Nephron progenitor cell (in vitro differentiated cells): ENCODE results near the gene KCNJ1.

Experiments used
- DNase-seq: peaks from one replicate; pipeline ENCODE4 v3.0.0; 2021
- H3K27ac Mint-ChIP-seq: 2 replicates; pipeline ENCODE4 v1.8.0; 2021; ENCODE audit warnings: mild to moderate bottlenecking, moderate library complexity, mixed read lengths
- H3K27me3 Mint-ChIP-seq: 2 replicates; pipeline ENCODE4 v1.8.0; 2021; ENCODE audit warnings: mild to moderate bottlenecking, low read depth, mixed read lengths; ENCODE audit not compliant: poor library complexity
- H3K36me3 Mint-ChIP-seq: 2 replicates; pipeline ENCODE4 v1.8.0; 2021; ENCODE audit warnings: low read depth, mixed read lengths
- H3K4me1 Mint-ChIP-seq: 2 replicates; pipeline ENCODE4 v1.8.0; 2021; ENCODE audit warnings: mixed read lengths
- H3K4me3 Mint-ChIP-seq: 2 replicates; pipeline ENCODE4 v1.8.0; 2021; ENCODE audit warnings: mild to moderate bottlenecking, moderate library complexity, mixed read lengths
- H3K9me3 Mint-ChIP-seq: 2 replicates; pipeline ENCODE4 v1.8.0; 2021; ENCODE audit warnings: mild to moderate bottlenecking, moderate library complexity, mixed read lengths
- TF ChIP-seq, protein P1 (sequence below): fragments of 200-600 bp; sonication (generic); IDR thresholded peaks from 2 replicates; pipeline ENCODE4 v1.5.0; 2021; ENCODE audit warnings: antibody characterized with exemption

The KCNJ1 gene

DNA sequence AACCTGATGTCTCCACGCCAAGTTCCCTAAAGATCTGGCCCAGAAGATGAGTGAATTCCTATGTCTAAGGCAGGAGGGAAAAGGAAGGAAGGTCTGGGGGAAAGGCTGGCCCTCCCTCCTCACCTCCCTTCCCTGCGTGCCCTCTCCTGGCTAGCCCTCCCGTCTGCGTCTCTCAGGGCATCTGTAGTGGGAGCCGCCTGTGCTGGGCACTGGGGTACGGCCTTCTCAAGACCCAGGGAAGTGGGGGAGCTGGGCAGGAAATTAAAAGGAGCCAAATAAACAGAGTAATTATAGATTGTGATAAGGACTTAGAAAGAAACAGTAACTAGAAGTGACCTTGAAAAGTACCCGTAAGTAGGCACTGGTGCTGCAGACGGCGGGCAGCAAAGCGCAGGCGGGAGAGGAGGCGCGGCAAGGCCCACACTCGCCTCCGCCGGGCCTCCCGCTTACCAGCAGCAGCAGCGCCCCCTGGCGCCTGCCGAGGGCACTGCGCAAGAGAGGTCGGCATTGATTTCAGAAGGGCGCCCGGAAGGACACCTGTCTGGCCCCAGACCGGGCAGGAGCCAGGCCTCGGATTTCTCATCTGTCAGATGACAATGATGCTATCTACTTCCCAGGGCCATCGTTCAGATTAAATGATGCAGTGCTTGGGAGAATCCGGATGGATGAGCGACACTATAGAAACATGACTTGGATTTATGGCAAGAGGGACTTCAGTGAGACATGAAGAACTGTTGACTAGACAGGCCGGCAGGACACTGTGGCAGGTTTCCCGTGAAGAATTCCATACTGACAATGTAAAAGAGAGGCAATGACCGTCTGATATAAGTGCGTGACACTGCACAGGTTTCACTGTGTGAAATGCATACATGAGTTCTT is 7.3 kb downstream of the KCNJ1 start:
- Mint-ChIP-seq H3K27ac (no peak overlapping the region), H3K27me3 (peaks cover 47% of the 10 kb centered on the region), H3K4me1 (peaks cover 51% of the 10 kb centered on the region), H3K9me3 (no peaks in the 10 kb centered on the region), H3K4me3 (no peak overlapping the region), H3K36me3 (no peaks in the 10 kb centered on the region)
- DNase-seq: peak; percentile 87
- TF ChIP-seq, protein P1, sequence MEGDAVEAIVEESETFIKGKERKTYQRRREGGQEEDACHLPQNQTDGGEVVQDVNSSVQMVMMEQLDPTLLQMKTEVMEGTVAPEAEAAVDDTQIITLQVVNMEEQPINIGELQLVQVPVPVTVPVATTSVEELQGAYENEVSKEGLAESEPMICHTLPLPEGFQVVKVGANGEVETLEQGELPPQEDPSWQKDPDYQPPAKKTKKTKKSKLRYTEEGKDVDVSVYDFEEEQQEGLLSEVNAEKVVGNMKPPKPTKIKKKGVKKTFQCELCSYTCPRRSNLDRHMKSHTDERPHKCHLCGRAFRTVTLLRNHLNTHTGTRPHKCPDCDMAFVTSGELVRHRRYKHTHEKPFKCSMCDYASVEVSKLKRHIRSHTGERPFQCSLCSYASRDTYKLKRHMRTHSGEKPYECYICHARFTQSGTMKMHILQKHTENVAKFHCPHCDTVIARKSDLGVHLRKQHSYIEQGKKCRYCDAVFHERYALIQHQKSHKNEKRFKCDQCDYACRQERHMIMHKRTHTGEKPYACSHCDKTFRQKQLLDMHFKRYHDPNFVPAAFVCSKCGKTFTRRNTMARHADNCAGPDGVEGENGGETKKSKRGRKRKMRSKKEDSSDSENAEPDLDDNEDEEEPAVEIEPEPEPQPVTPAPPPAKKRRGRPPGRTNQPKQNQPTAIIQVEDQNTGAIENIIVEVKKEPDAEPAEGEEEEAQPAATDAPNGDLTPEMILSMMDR: peak; percentile 99

DNA sequence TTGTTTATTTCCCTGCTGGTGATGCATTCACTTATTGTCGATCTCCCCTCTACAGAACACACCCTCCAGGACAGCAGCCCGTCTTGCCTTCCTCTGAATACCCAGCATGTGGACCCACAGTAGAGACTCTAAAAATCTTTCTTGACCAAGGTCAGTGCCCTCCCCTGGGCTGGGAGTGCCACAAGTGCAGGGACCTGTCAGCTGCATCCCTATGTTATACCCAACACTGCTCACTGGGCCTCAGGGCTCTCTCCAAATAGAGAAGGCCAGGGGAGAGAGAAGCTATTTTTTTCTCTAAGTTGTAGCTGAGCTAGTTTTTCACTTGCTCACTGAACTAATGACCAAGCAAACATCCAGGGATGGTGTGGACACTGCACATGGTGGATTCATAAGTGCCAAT is 9.8 kb downstream of the KCNJ1 start:
- DNase-seq: no peak

DNA sequence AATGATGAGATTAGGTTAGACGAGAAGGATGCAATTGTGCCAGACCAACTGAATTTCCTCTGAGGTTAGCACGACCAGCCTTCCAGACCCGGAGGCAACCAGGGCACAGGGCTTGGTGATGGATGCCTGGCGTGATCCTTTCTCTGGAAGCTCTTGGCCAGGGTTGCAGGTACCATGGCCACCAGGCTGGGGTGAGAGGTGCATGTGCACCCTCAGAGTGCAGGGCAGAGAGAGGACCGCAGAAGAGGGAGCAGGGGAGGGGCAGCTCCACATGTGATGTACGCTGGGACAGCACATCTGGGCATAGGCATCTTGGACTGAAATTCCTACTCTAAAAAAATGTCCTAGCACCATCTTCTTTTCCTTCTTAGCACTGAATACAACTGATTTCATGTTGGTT is 10.9 kb downstream of the KCNJ1 start:
- DNase-seq: no peak
- H3K36me3 Mint-ChIP-seq: no peaks in the 10 kb centered on the region
- peaks cover 52% of the 10 kb centered on the region for H3K27me3 Mint-ChIP-seq
- H3K27ac Mint-ChIP-seq: no peak overlapping the region
- H3K9me3 Mint-ChIP-seq: no peaks in the 10 kb centered on the region
- peaks cover 25% of the 10 kb centered on the region for H3K4me1 Mint-ChIP-seq
- TF ChIP-seq, protein P1: no peak
- H3K4me3 Mint-ChIP-seq: no peak overlapping the region

More for the DNA sequence above, 9.8 kb downstream of the KCNJ1 start:
- Mint-ChIP-seq H3K27ac (no peak overlapping the region), H3K4me3 (no peak overlapping the region), H3K9me3 (no peaks in the 10 kb centered on the region), H3K27me3 (peaks cover 59% of the 10 kb centered on the region), H3K4me1 (peaks cover 30% of the 10 kb centered on the region), H3K36me3 (no peaks in the 10 kb centered on the region)
- TF ChIP-seq, protein P1: no peak

DNA sequence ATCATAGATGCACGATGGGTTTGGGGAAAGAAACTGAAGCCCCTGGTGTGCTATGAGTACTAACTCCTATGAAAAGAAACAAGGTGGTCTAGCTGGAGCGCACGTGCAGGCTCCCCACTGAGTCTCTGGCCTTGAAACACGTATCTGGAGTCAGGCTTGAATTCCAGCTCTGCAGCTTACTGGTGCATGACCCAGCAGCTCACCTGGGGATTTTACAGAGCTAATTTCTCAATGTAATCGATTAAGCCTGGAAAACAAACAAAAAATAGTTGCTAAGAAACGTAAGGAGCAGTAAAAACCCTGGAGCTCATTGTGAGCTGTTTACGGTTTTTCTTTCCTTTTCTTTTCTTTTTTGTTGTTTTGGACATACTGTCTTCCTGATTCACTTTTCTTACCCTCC is 12.3 kb downstream of the KCNJ1 start:
- H3K27ac Mint-ChIP-seq: no peak overlapping the region
- H3K36me3 Mint-ChIP-seq: no peaks in the 10 kb centered on the region
- H3K27me3 Mint-ChIP-seq: peaks cover 48% of the 10 kb centered on the region
- TF ChIP-seq, protein P1: no peak
- no peak overlapping the region for H3K4me3 Mint-ChIP-seq
- H3K4me1 Mint-ChIP-seq: peaks cover 19% of the 10 kb centered on the region
- no peaks in the 10 kb centered on the region for H3K9me3 Mint-ChIP-seq
- DNase-seq: no peak

DNA sequence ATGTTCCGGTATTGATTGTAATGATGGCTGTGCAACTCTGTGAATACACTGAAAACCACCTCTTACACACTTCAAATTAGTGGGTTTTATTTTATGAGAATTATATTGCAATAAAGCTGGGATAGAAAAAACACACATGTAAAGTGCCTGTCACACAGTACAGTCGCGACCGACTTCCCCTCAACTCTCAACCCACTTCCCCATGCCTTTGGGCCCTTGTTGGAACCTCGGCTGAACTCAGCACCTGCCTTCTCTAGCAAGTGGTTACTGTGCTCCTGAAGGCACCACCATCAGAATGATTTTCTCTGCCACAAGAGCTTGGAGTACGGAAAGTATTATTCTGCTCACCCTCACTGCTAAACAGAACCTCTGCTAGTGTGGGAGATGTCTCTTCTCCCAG is 13.5 kb downstream of the KCNJ1 start:
- Mint-ChIP-seq H3K9me3 (no peaks in the 10 kb centered on the region), H3K27me3 (peaks cover 43% of the 10 kb centered on the region), H3K4me1 (peaks cover 25% of the 10 kb centered on the region), H3K36me3 (no peaks in the 10 kb centered on the region), H3K27ac (no peak overlapping the region), H3K4me3 (no peak overlapping the region)
- TF ChIP-seq, protein P1: no peak
- no peak for DNase-seq
